HCT116 (cell line): ENCODE results near the gene GTF2IRD1. TPM values are rescaled to one million over a fixed set of nuclear protein-coding genes. Genes with fewer than 3 reads are reported as not detected.

Experiments used
- ATAC-seq: fragments of 200-7000 bp; cut with Tn5 transposase; 2 replicates; pipeline ENCODE4 v1.9.1; 2020; ENCODE audit warnings: mild to moderate bottlenecking, moderate library complexity
- BruUV-seq: library from RNA; stranded (reverse); fragments of 400-500 nt; replicated peaks from 2 replicates; lab custom pipeline; 2021; lab: Mats Ljungman, UMichigan
- CTCF ChIA-PET: fragments of 300-600 bp; sonication (Branson Sonifier 250); formaldehyde crosslinking; loops from one replicate; lab custom pipeline; 2021; ENCODE audit warnings: antibody characterized with exemption; lab: Charles Lee
- POLR2A ChIA-PET: fragments of 300-600, 350-600 bp; sonication (Branson Sonifier 250); formaldehyde crosslinking; loops from one replicate; lab custom pipeline; 2021; ENCODE audit warnings: antibody characterized with exemption; lab: Charles Lee
- RAD21 ChIA-PET, 2 experiments: fragments of 300-600 bp; sonication (Branson Sonifier 250); formaldehyde crosslinking; loops; one replicate each; lab custom pipeline; 2023; ENCODE audit warnings: low total read pairs in 2 of 2; ENCODE audit not compliant: uncharacterized antibody in 2 of 2, unreplicated experiment in 2 of 2, low non-redundant PET in 1 of 2; lab: Charles Lee
- DNase-seq: peaks from one replicate; pipeline ENCODE4 v3.0.0-alpha.2; 2010; ENCODE audit warnings: low read depth, low spot score
- H2AFZ ChIP-seq: fragments of 200-600 bp; shearing (Covaris generic), sonication (generic); 2 replicates; pipeline ENCODE4 v1.6.1; 2017; ENCODE audit warnings: low read depth, mixed run types, mixed read lengths, antibody characterized with exemption, low read length; ENCODE audit not compliant: poor library complexity, severe bottlenecking
- H3K27ac ChIP-seq: 2 replicates; pipeline ENCODE4 v1.5.1; 2012; ENCODE audit warnings: low read depth, low read length
- H3K27me3 ChIP-seq: fragments of 200-600 bp; sonication (generic); 2 replicates; pipeline ENCODE4 v1.6.1; 2016; ENCODE audit warnings: mixed run types, low read length, mixed read lengths; ENCODE audit not compliant: insufficient read depth
- H3K36me3 ChIP-seq, 2 experiments: fragments of 200-500 bp in 1 of 2; fragments of 200-600 bp in 1 of 2; sonication (Bioruptor generic) in 1 of 2; sonication (generic) in 1 of 2; 2 replicates each; pipeline versions ENCODE4 v1.5.1 to v1.6.1; 2014 to 2016; ENCODE audit warnings: low read length in 2 of 2, inconsistent platforms in 1 of 2, mixed read lengths in 1 of 2, mixed run types in 1 of 2; ENCODE audit not compliant: insufficient read depth in 2 of 2, control insufficient read depth in 1 of 2
- H3K4me1 ChIP-seq, 2 experiments: fragments of 200-600 bp in 1 of 2; sonication (generic) in 1 of 2; 2 replicates each; pipeline versions ENCODE4 v1.5.1 to v1.6.1; 2012 to 2017; ENCODE audit warnings: low read length in 2 of 2, inconsistent platforms in 1 of 2, mild to moderate bottlenecking in 1 of 2, mixed read lengths in 1 of 2, mixed run types in 1 of 2, moderate library complexity in 1 of 2; ENCODE audit not compliant: insufficient read depth in 2 of 2, control insufficient read depth in 1 of 2
- H3K4me2 ChIP-seq: fragments of 200-600 bp; sonication (generic); 2 replicates; pipeline ENCODE4 v1.6.1; 2017; ENCODE audit warnings: mixed run types, low read length, mixed read lengths
- H3K4me3 ChIP-seq, 2 experiments: fragments of 200-600 bp in 1 of 2; sonication (generic) in 1 of 2; replicated peaks in 1 of 2; 2 replicates each; pipeline ENCODE4 v1.5.1; 2011 to 2016; ENCODE audit warnings: low read length in 2 of 2, control low read depth in 1 of 2, low read depth in 1 of 2, mild to moderate bottlenecking in 1 of 2, mixed read lengths in 1 of 2, mixed run types in 1 of 2
- H3K79me2 ChIP-seq: fragments of 200-600 bp; sonication (generic); 2 replicates; pipeline ENCODE4 v1.6.1; 2017; ENCODE audit warnings: mild to moderate bottlenecking, mixed run types, low read length, moderate library complexity, mixed read lengths; ENCODE audit not compliant: insufficient read depth
- H3K9ac ChIP-seq: fragments of 200-600 bp; sonication (generic); 2 replicates; pipeline ENCODE4 v1.6.1; 2016; ENCODE audit warnings: low read length, mixed read lengths
- H3K9me2 ChIP-seq: fragments of 200-600 bp; sonication (generic), shearing (Covaris generic); 2 replicates; pipeline ENCODE4 v1.6.1; 2017; ENCODE audit warnings: mixed run types, mild to moderate bottlenecking, moderate library complexity; ENCODE audit not compliant: insufficient read depth
- H3K9me3 ChIP-seq, 2 experiments: fragments of 200-500 bp in 1 of 2; fragments of 200-600 bp in 1 of 2; sonication (Bioruptor generic) in 1 of 2; sonication (generic) in 1 of 2; 2 replicates each; pipeline ENCODE4 v1.6.1; 2014 to 2017; ENCODE audit warnings: low read length in 2 of 2, mixed read lengths in 2 of 2, inconsistent platforms in 1 of 2, low read depth in 1 of 2, mild to moderate bottlenecking in 1 of 2, mixed run types in 1 of 2, moderate library complexity in 1 of 2; ENCODE audit not compliant: control insufficient read depth in 1 of 2, insufficient read depth in 1 of 2
- H4K20me1 ChIP-seq: fragments of 200-600 bp; sonication (generic), shearing (Covaris generic); 2 replicates; pipeline ENCODE4 v1.6.1; 2017; ENCODE audit warnings: mixed run types, mild to moderate bottlenecking, moderate library complexity; ENCODE audit not compliant: insufficient read depth
- CBX3 ChIP-seq: IDR thresholded peaks from 2 replicates; pipeline ENCODE4 v1.6.1; 2012; ENCODE audit warnings: low read depth
- CEBPB ChIP-seq: IDR thresholded peaks from 2 replicates; pipeline ENCODE4 v1.6.1; 2012; ENCODE audit warnings: low read depth
- EZH2 ChIP-seq: fragments of 200-600 bp; sonication (generic); IDR thresholded peaks from 2 replicates; pipeline ENCODE4 v1.6.1; 2017; ENCODE audit warnings: antibody characterized with exemption, mixed run types
- EZH2phosphoT487 ChIP-seq: fragments of 200-600 bp; IDR thresholded peaks from 2 replicates; pipeline ENCODE4 v1.6.1; 2018; ENCODE audit warnings: antibody characterized with exemption, borderline replicate concordance
- POLR2A ChIP-seq: IDR thresholded peaks from 2 replicates; pipeline ENCODE4 v1.7.0; 2011; ENCODE audit warnings: borderline replicate concordance; ENCODE audit not compliant: insufficient read depth, insufficient read length; ENCODE audit errors: extremely low read depth
- SP1 ChIP-seq: IDR thresholded peaks from 2 replicates; pipeline ENCODE4 v1.6.1; 2012; ENCODE audit warnings: low read depth
- TCF7L2 ChIP-seq: IDR thresholded peaks from 2 replicates; pipeline ENCODE4 v1.7.0; 2011; ENCODE audit warnings: borderline replicate concordance, inconsistent platforms; ENCODE audit not compliant: insufficient read depth, insufficient read length; ENCODE audit errors: extremely low read depth
- ZBTB33 ChIP-seq: IDR thresholded peaks from 2 replicates; pipeline ENCODE4 v1.6.1; 2011; ENCODE audit warnings: mild to moderate bottlenecking, low read length, moderate library complexity; ENCODE audit not compliant: insufficient replicate concordance; ENCODE audit errors: extremely low read depth
- intact Hi-C: fragments of 100-400 bp; cut with micrococcal nuclease; formaldehyde crosslinking; loops from 2 replicates; pipeline ENCODE4 v1.10.0; 2022
- total RNA-seq: library from RNA; stranded (reverse); gene quantifications from one replicate; pipeline ENCODE4 v1.2.1, GENCODE V29; 2021; ENCODE audit not compliant: unreplicated experiment

Gene GTF2IRD1
- total RNA-seq, 1 experiment from 2014 or later = 34.5 TPM

DNA sequence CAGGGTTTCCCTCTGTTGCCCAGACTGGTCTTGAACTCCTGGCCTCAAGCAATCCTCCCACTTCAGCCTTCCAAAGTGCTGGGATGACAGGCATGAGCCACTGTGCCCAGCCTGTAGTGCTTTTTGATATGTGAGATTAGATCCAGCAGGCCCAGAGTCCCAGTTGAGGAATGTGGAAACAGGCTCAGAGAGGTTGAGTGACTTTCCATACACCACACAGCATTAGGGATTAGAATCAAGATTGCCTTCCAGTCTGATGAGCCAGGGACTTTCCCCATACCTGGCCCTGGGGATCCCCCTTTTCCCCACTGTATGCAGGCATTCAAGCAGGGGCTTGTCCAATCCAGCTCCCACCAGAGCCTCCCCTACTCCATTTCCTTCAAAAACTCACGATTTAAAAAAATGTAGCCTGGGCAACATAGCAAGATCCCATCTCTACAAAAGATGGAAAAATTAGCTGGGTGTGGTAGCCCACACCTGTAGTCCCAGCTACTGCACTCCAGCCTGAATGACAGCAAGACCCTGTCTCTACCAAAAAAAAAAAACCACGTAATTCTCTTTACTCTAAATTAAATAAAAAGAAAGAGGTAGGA lies 128.8 kb downstream of the GTF2IRD1 start:
- Histone ChIP-seq H3K4me1 (peaks cover 60 to 62% of the 10 kb centered on the region in 2 experiments), H3K36me3 (no peaks in the 10 kb centered on the region), H3K9me3 (no peaks in the 10 kb centered on the region)
- BruUV-seq = no TSS peak
- TF ChIP-seq SP1 (no peak), CBX3 (no peak), CEBPB (no peak), EZH2 (no peak), EZH2phosphoT487 (no peak), ZBTB33 (no peak), POLR2A (no peak), TCF7L2 (no peak)
- TF ChIP-seq, all 23 proteins: peak for 0
- ATAC-seq = no peak
- RAD21 ChIA-PET = no interaction called here
- H2AFZ ChIP-seq = no peak overlapping the region
- POLR2A ChIA-PET = no interaction called here
- intact Hi-C loops = no loop called here
- H3K9me2 ChIP-seq = no peaks in the 10 kb centered on the region
- DNase-seq = no peak
- H3K9ac ChIP-seq = no peak overlapping the region
- no peak overlapping the region for H3K4me3 ChIP-seq
- CTCF ChIA-PET = no interaction called here
- no peak overlapping the region for H3K4me2 ChIP-seq
- H3K79me2 ChIP-seq = no peaks in the 10 kb centered on the region
- H3K27me3 ChIP-seq = no peaks in the 10 kb centered on the region
- H4K20me1 ChIP-seq = no peaks in the 10 kb centered on the region
- H3K27ac ChIP-seq = no peak overlapping the region
